Measurements from ENCODE around the gene SLC25A23.

DNA sequence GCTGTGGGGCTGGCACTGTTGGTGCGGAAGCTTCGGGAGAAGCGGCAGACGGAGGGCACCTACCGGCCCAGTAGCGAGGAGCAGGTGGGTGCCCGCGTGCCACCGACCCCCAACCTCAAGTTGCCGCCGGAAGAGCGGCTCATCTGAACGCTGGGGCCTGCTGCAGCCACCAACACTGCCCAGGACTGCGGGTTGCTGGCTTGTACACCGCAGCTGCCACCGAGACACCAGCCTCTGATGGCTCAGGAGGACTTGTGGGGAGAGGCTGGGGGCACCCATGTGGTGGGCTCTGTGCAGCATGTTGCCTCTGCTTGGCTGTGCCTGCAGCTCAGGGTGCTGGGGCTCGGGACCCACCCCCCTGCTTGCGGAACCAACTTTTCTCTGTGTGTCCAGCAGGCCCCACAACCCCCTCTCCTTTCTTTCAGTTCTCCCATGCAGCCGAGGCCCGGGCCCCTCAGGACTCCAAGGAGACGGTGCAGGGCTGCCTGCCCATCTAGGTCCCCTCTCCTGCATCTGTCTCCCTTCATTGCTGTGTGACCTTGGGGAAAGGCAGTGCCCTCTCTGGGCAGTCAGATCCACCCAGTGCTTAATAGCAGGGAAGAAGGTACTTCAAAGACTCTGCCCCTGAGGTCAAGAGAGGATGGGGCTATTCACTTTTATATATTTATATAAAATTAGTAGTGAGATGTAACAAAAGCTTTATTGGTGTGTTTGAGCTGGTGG lies 7.1 kb upstream of the SLC25A23 start:
- TF ChIP-seq CTCF (conservative IDR thresholded peaks at IDR 0.05; ENCODE audit: low read length) (no peak), EZH2phosphoT487 (IDR thresholded peaks at IDR 0.05; ENCODE audit: borderline replicate concordance) (no peak)
